IMR-90 (cell line): ENCODE data around the gene SYNE2. TPM values are rescaled to one million over a fixed set of nuclear protein-coding genes. Genes with fewer than 3 reads are reported as not detected.

Experiments used
- ATAC-seq: fragments of 200-7000 bp; cut with Tn5 transposase; 2 replicates; pipeline ENCODE4 v1.9.1; 2020; ENCODE audit warnings: low read depth, mild to moderate bottlenecking, moderate library complexity
- BruUV-seq: library from RNA; stranded (reverse); fragments of 400-500 nt; replicated peaks from 2 replicates; lab custom pipeline; 2021; lab: Mats Ljungman, UMichigan
- CTCF ChIA-PET: fragments of 300-600 bp; formaldehyde crosslinking; extraction: SDS; loops from one replicate; lab custom pipeline; 2021; ENCODE audit warnings: antibody characterized with exemption; lab: Yijun Ruan, JAX
- POLR2A ChIA-PET: fragments of 300-600 bp; sonication (Branson Sonifier 250); formaldehyde crosslinking; loops from one replicate; lab custom pipeline; 2022; ENCODE audit warnings: antibody characterized with exemption; ENCODE audit not compliant: unreplicated experiment; lab: Charles Lee
- DNase-seq: peaks from one replicate; pipeline ENCODE4 v3.0.0; 2013
- H2AFZ ChIP-seq: replicated peaks from 2 replicates; pipeline ENCODE3; 2013; ENCODE audit warnings: low read length, mild to moderate bottlenecking; ENCODE audit not compliant: poor library complexity
- H2AK5ac ChIP-seq: 2 replicates; pipeline ENCODE4 v1.6.1; 2013; ENCODE audit warnings: low read depth, low read length, inconsistent platforms
- H2AK9ac ChIP-seq: replicated peaks from 2 replicates; pipeline ENCODE3; 2013; ENCODE audit warnings: mild to moderate bottlenecking, low read depth, low read length, moderate library complexity; ENCODE audit not compliant: poor library complexity
- H2BK120ac ChIP-seq: 2 replicates; pipeline ENCODE4 v1.6.1; 2013; ENCODE audit warnings: low read depth, low read length, inconsistent platforms
- H2BK15ac ChIP-seq: 3 replicates; pipeline ENCODE4 v1.6.1; 2013; ENCODE audit warnings: low read depth, low read length, inconsistent platforms
- H2BK20ac ChIP-seq: 2 replicates; pipeline ENCODE4 v1.6.1; 2013; ENCODE audit warnings: low read depth, mild to moderate bottlenecking, inconsistent platforms, low read length, moderate library complexity
- H2BK5ac ChIP-seq: 2 replicates; pipeline ENCODE4 v1.6.1; 2013; ENCODE audit warnings: mild to moderate bottlenecking, low read depth, low read length, inconsistent platforms; ENCODE audit not compliant: poor library complexity, severe bottlenecking
- H3K14ac ChIP-seq: replicated peaks from 2 replicates; pipeline ENCODE4 v1.6.1; 2013; ENCODE audit warnings: low read depth, low read length, inconsistent platforms
- H3K18ac ChIP-seq: 2 replicates; pipeline ENCODE4 v1.6.1; 2013; ENCODE audit warnings: low read depth, low read length, control low read depth
- H3K23ac ChIP-seq: 2 replicates; pipeline ENCODE4 v1.6.1; 2013; ENCODE audit warnings: low read depth, low read length, inconsistent platforms
- H3K27ac ChIP-seq: 2 replicates; pipeline ENCODE4 v1.5.1; 2013; ENCODE audit warnings: mild to moderate bottlenecking, control low read depth, low read length; ENCODE audit not compliant: insufficient read depth
- H3K27me3 ChIP-seq: 2 replicates; pipeline ENCODE4 v1.6.1; 2013; ENCODE audit warnings: low read length; ENCODE audit not compliant: control insufficient read depth, insufficient read depth
- H3K36me3 ChIP-seq: 2 replicates; pipeline ENCODE4 v1.6.1; 2013; ENCODE audit warnings: low read length, mixed read lengths; ENCODE audit not compliant: control insufficient read depth, insufficient read depth
- H3K4ac ChIP-seq: 2 replicates; pipeline ENCODE4 v1.6.1; 2013; ENCODE audit warnings: low read depth, low read length, inconsistent platforms
- H3K4me1 ChIP-seq: 2 replicates; pipeline ENCODE4 v1.6.1; 2013; ENCODE audit warnings: low read length, mixed read lengths; ENCODE audit not compliant: control insufficient read depth, insufficient read depth
- H3K4me2 ChIP-seq: 2 replicates; pipeline ENCODE4 v1.6.1; 2013; ENCODE audit warnings: low read depth, mild to moderate bottlenecking, control low read depth, low read length, moderate library complexity
- H3K4me3 ChIP-seq: 2 replicates; pipeline ENCODE4 v1.5.1; 2013; ENCODE audit warnings: low read depth, mild to moderate bottlenecking, control low read depth, low read length, moderate library complexity; ENCODE audit not compliant: insufficient read depth
- H3K56ac ChIP-seq: 2 replicates; pipeline ENCODE4 v1.6.1; 2013; ENCODE audit warnings: low read length, inconsistent platforms; ENCODE audit not compliant: insufficient read depth; ENCODE audit errors: extremely low read depth
- H3K79me1 ChIP-seq, 2 experiments: 2 replicates each; pipeline ENCODE4 v1.6.1; 2013; ENCODE audit warnings: low read length in 2 of 2, inconsistent platforms in 1 of 2, low read depth in 1 of 2
- H3K9ac ChIP-seq: 2 replicates; pipeline ENCODE4 v1.6.1; 2013; ENCODE audit warnings: low read depth, low read length, control low read depth
- H3K9me1 ChIP-seq: 2 replicates; pipeline ENCODE4 v1.6.1; 2013; ENCODE audit warnings: low read length, inconsistent platforms; ENCODE audit not compliant: insufficient read depth
- H3K9me3 ChIP-seq: 2 replicates; pipeline ENCODE4 v1.6.1; 2013; ENCODE audit warnings: low read length; ENCODE audit not compliant: control insufficient read depth, insufficient read depth
- H4K20me1 ChIP-seq: 2 replicates; pipeline ENCODE4 v1.6.1; 2013; ENCODE audit warnings: low read length, inconsistent platforms; ENCODE audit not compliant: insufficient read depth
- H4K5ac ChIP-seq: 2 replicates; pipeline ENCODE4 v1.6.1; 2013; ENCODE audit warnings: mild to moderate bottlenecking, low read depth, low read length, control low read depth
- H4K8ac ChIP-seq, 2 experiments: 2 replicates each; pipeline ENCODE4 v1.6.1; 2013; ENCODE audit warnings: low read depth in 2 of 2, low read length in 2 of 2, control low read depth in 1 of 2, inconsistent platforms in 1 of 2
- H4K91ac ChIP-seq: 2 replicates; pipeline ENCODE4 v1.6.1; 2013; ENCODE audit warnings: low read depth, low read length, inconsistent platforms; ENCODE audit not compliant: insufficient read depth
- BHLHE40 ChIP-seq: fragments of 150-350 bp; IDR thresholded peaks from 2 replicates; pipeline ENCODE4 v1.6.1; 2016; ENCODE audit warnings: mild to moderate bottlenecking, low read depth, low read length
- CHD1 ChIP-seq: IDR thresholded peaks from 2 replicates; pipeline ENCODE4 v1.6.1; 2012; ENCODE audit warnings: low read depth, low read length, improper control_type of control experiment
- FOS ChIP-seq: fragments of 150-350 bp; IDR thresholded peaks from 2 replicates; pipeline ENCODE4 v1.6.1; 2016; ENCODE audit warnings: low read depth, low read length
- MAFK ChIP-seq: IDR thresholded peaks from 2 replicates; pipeline ENCODE4 v1.6.1; 2012; ENCODE audit warnings: low read depth, low read length, improper control_type of control experiment
- MAZ ChIP-seq: IDR thresholded peaks from 2 replicates; pipeline ENCODE4 v1.6.1; 2012; ENCODE audit warnings: low read depth, mild to moderate bottlenecking, low read length, improper control_type of control experiment, moderate library complexity, borderline replicate concordance
- MXI1 ChIP-seq: IDR thresholded peaks from 2 replicates; pipeline ENCODE4 v1.6.1; 2012; ENCODE audit warnings: low read depth, mild to moderate bottlenecking, low read length, moderate library complexity, borderline replicate concordance
- NFE2L2 ChIP-seq: fragments of 150-350 bp; IDR thresholded peaks from 2 replicates; pipeline ENCODE4 v1.6.1; 2016; ENCODE audit warnings: low read depth, mild to moderate bottlenecking, low read length
- POLR2A ChIP-seq: IDR thresholded peaks from 2 replicates; pipeline ENCODE4 v1.6.1; 2012; ENCODE audit warnings: mild to moderate bottlenecking, low read depth, low read length
- RAD21 ChIP-seq: IDR thresholded peaks from 2 replicates; pipeline ENCODE4 v1.6.1; 2012; ENCODE audit warnings: low read length, improper control_type of control experiment
- RCOR1 ChIP-seq: IDR thresholded peaks from 2 replicates; pipeline ENCODE4 v1.6.1; 2012; ENCODE audit warnings: mild to moderate bottlenecking, low read length, improper control_type of control experiment; ENCODE audit not compliant: insufficient replicate concordance
- RFX5 ChIP-seq: IDR thresholded peaks from 2 replicates; pipeline ENCODE4 v1.8.0; 2012; ENCODE audit warnings: low read depth, mild to moderate bottlenecking, low read length, moderate library complexity
- SMC3 ChIP-seq: fragments of 150-350 bp; IDR thresholded peaks from 2 replicates; pipeline ENCODE4 v1.6.1; 2016; ENCODE audit warnings: low read depth, mild to moderate bottlenecking, antibody characterized with exemption, low read length, moderate library complexity
- WGBS, 2 experiments: methylation state at CpG; one replicate each; pipeline versions ENCODE4 v1.1.5 to v1.1.7; 2013; ENCODE audit warnings: missing lambda C conversion rate in 2 of 2; ENCODE audit not compliant: insufficient read length in 1 of 2; ENCODE audit errors: extremely low coverage in 2 of 2; 5-methylcytosine and 5-hydroxymethylcytosine counted together
- dilution Hi-C: fragments of 300-500 bp; cut with HindIII; formaldehyde crosslinking; loops from one replicate; pipeline ENCODE4 v1.14.3; 2018; ENCODE audit warnings: low sequenced_read_pairs; ENCODE audit not compliant: unreplicated experiment
- in situ Hi-C: fragments of 300-500 bp; cut with MboI; formaldehyde crosslinking; loops from 3 replicates; pipeline ENCODE4 v1.14.3; 2019; ENCODE audit warnings: low sequenced_read_pairs, inconsistent platforms, mixed read lengths
- intact Hi-C: fragments of 100-400 bp; cut with micrococcal nuclease; formaldehyde crosslinking; loops from 2 replicates; pipeline ENCODE4 v1.10.0; 2022
- polyA plus RNA-seq, 3 experiments: library from polyadenylated mRNA; depleted of rRNA; stranded (reverse); fragments of >200 nt; gene quantifications; 2 replicates each; pipeline ENCODE4 v1.2.3, GENCODE V29; 2012; ENCODE audit warnings: low replicate concordance in 1 of 3
- total RNA-seq: library from RNA; depleted of rRNA; stranded (reverse); fragments of >200 nt; gene quantifications from 2 replicates; pipeline ENCODE4 v1.2.3, GENCODE V29; 2012
- TF ChIP-seq, protein P1 (sequence below): fragments of 150-350 bp; IDR thresholded peaks from 2 replicates; pipeline ENCODE4 v1.6.1; 2016; ENCODE audit warnings: low read depth, mild to moderate bottlenecking, low read length, moderate library complexity, borderline replicate concordance
- TF ChIP-seq, protein P2 (sequence below): conservative IDR thresholded peaks from 2 replicates; pipeline ENCODE4 v1.5.1; 2012; ENCODE audit warnings: mild to moderate bottlenecking, low read depth, low read length, improper control_type of control experiment
- TF ChIP-seq, protein P3 (sequence below): fragments of 150-350 bp; IDR thresholded peaks from 2 replicates; pipeline ENCODE4 v1.6.1; 2017; ENCODE audit warnings: mild to moderate bottlenecking, antibody characterized with exemption, low read length, low read depth

SYNE2 gene
- total and polyA plus RNA-seq, 2 of the 4 experiments (the other 2 are of a cell fraction), result 5.2 to 28.9 TPM

DNA sequence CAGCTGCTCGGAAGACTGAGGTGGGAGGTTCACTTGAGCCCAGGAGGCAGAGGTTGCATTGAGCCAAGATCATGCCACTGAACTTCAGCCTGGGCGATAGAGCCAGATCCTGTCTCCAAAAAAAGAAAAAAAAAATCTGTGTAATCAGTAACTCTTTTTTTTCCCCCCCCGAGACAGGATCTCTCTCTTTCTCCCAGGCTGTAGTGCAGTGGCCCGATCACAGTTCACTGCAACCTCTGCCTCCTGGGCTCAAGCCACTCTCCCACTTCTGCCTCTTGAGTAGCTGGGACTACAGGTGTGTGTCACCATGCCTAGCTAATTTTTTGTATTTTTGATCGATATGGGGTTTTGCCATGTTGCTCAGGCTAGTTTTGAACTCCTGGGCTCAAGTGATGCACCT lies 113.6 kb downstream of the SYNE2 start:
- TF ChIP-seq CHD1 (no peak), NFE2L2 (no peak), RFX5 (no peak), MXI1 (no peak), POLR2A (no peak), SMC3 (no peak), MAFK (no peak), MAZ (no peak), FOS (no peak), RCOR1 (no peak), RAD21 (no peak), BHLHE40 (no peak)
- TF ChIP-seq, protein P1, sequence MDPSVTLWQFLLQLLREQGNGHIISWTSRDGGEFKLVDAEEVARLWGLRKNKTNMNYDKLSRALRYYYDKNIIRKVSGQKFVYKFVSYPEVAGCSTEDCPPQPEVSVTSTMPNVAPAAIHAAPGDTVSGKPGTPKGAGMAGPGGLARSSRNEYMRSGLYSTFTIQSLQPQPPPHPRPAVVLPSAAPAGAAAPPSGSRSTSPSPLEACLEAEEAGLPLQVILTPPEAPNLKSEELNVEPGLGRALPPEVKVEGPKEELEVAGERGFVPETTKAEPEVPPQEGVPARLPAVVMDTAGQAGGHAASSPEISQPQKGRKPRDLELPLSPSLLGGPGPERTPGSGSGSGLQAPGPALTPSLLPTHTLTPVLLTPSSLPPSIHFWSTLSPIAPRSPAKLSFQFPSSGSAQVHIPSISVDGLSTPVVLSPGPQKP, result no peak
- TF ChIP-seq, protein P2, sequence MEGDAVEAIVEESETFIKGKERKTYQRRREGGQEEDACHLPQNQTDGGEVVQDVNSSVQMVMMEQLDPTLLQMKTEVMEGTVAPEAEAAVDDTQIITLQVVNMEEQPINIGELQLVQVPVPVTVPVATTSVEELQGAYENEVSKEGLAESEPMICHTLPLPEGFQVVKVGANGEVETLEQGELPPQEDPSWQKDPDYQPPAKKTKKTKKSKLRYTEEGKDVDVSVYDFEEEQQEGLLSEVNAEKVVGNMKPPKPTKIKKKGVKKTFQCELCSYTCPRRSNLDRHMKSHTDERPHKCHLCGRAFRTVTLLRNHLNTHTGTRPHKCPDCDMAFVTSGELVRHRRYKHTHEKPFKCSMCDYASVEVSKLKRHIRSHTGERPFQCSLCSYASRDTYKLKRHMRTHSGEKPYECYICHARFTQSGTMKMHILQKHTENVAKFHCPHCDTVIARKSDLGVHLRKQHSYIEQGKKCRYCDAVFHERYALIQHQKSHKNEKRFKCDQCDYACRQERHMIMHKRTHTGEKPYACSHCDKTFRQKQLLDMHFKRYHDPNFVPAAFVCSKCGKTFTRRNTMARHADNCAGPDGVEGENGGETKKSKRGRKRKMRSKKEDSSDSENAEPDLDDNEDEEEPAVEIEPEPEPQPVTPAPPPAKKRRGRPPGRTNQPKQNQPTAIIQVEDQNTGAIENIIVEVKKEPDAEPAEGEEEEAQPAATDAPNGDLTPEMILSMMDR, result no peak
- TF ChIP-seq, protein P3, sequence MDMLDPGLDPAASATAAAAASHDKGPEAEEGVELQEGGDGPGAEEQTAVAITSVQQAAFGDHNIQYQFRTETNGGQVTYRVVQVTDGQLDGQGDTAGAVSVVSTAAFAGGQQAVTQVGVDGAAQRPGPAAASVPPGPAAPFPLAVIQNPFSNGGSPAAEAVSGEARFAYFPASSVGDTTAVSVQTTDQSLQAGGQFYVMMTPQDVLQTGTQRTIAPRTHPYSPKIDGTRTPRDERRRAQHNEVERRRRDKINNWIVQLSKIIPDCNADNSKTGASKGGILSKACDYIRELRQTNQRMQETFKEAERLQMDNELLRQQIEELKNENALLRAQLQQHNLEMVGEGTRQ, result no peak
- Histone ChIP-seq H3K9ac (no peak overlapping the region), H3K4me3 (no peak overlapping the region), H3K56ac (no peak overlapping the region), H3K27me3 (no peaks in the 10 kb centered on the region), H2AFZ (no peak overlapping the region), H3K9me1 (peaks cover 1% of the 10 kb centered on the region; the same call in 1 of the 2 replicates), H2AK5ac (no peak overlapping the region), H2BK15ac (no peak overlapping the region), H3K14ac (no peak overlapping the region), H3K4me2 (no peak overlapping the region), H4K20me1 (no peaks in the 10 kb centered on the region), H2BK5ac (no peak overlapping the region), H3K4me1 (no peaks in the 10 kb centered on the region), H3K36me3 (no peaks in the 10 kb centered on the region), H3K79me1 (no peaks in the 10 kb centered on the region), H2BK120ac (no peak overlapping the region), H4K5ac (no peak overlapping the region), H3K18ac (no peak overlapping the region), H3K4ac (no peak overlapping the region), H2AK9ac (no peak overlapping the region), H2BK20ac (no peak overlapping the region), H4K91ac (no peak overlapping the region), H3K23ac (no peak overlapping the region), H3K9me3 (no peaks in the 10 kb centered on the region), H4K8ac (no peak overlapping the region), H3K27ac (no peak overlapping the region)
- in situ Hi-C loops (no loop called here), intact Hi-C loops (loop anchor here (10.0 kb wide), 1 partner anchor 112 kb away; the partner anchor contains the start of gene SYNE2), dilution Hi-C loops (no loop called here)
- DNase-seq (no peak), ATAC-seq (no peak)
- ChIA-PET POLR2A (no interaction called here), CTCF (no interaction called here)
- WGBS, 2 experiments, result 100% methylated on average over 1 of the region's 5 CpGs; no CpG with 5 or more reads in 1 of the 2 experiments
- BruUV-seq, result no TSS peak
